ENCODE data around the gene AHNAK.
"Not testable (repeated sequence)": the region's sequence is repeated elsewhere in the genome, so short reads cannot be mapped to it uniquely, and the experiment has no call there.

AHNAK gene

DNA sequence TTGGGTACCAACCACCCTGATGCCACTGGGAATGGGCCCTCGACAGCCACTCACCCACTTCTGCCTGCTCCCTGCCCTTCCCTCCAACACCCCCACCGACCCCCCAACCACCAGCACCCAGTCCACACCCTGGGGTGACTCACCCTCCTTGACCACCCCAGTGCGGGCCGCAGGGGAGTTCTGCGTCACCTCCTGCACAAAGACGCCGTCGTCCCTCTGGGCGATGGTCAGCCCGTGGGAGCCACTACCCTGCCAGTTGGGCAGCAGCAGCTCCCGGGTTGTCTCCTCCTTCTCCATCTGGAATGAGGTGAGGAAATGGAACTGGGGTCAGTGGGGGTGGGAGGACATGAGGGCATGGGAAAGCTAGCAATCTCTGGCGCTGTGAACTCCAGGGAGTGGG, 10.8 kb downstream of the AHNAK start:
- DNase-seq (ENCODE audit: low read depth in 2 of 2) = no peak

DNA sequence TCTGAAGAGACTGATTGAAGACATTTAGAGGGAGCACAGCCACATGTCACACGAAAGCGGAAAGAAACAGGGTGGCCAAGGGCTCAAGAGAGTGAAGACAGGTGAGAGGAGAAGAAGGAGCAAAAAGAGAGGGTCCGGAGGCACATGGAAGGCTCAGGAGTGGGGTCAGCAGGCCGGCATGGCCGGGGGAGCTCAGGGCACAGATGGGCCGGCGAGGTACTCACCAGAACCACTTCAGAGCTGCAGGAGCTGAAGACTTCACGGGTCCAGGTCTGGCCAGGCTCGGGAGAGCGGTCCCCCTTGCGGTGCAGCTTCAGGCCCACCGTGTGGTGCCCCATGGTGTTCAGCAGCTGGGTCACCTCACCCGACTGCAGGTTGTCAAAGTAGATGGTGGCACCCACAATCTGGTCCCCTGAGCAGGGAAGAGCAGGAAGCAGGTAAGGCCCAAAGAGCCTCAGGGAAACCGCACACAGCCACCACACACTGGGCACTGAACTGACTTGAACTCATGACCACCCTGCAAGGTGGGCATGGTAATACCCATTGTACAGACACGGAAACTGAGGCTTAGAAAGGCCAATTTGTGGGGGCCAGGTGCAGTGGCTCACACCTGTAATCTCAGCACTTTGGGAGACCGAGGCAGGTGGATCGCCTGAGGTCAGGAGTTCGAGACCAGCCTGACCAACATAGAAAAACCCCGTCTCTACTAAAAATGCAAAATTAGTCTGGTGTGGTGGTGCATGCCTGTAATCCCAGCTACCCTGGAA, 11.6 kb downstream of the AHNAK start:
- no peak for DNase-seq (ENCODE audit: low read depth in 2 of 2)

DNA sequence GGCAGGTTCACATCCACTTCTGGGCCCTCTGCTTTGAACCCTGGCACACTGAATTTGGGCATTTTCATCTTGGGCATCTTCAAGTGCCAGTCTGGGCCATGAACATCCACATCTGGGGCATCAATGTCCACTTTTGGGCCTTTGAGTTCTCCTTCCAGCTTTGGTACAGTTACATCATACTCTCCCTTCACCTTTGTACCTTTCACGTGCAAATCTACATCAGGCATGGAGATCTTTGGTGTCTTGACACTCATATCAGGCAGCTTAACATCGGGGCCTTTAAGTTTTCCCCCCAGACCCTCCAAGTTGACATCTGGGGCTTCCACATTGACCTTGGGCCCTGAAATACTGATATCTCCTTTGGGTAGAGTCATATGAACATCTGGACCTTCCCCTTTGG, 14.5 kb downstream of the AHNAK start:
- no peak for DNase-seq (ENCODE audit: low read depth in 2 of 2)

DNA sequence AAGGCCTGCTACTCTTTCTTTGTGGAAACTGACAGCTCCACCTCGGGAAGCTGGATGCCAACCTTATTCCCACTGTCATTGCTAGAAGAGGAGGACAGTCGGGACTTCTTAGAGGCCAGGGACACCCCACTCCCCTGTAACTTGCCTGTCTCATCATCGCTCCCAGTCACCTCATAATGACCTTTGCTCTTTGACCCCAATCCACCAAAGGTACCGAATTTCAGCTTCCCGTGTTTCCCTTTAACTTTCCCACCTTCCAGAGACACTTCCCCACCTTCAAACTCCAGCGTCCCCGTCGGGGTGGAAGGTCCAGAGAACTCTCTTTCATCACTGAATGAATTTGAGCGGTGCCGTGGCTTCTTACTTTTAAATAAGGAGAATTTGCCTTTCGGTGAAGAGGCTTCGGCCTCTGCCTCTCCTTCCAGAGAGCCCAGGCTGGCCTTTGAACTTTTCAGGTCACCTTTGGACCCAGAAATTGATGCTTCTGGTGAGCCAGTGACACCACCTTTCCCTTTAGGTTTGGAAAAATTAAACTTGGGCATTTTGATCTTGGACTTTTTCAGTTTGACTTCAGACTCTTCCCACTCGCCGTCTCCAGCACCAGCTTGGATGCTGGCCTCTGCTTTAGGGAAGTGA, 29.8 kb downstream of the AHNAK start:
- no peak for DNase-seq (ENCODE audit: low read depth in 2 of 2)

DNA sequence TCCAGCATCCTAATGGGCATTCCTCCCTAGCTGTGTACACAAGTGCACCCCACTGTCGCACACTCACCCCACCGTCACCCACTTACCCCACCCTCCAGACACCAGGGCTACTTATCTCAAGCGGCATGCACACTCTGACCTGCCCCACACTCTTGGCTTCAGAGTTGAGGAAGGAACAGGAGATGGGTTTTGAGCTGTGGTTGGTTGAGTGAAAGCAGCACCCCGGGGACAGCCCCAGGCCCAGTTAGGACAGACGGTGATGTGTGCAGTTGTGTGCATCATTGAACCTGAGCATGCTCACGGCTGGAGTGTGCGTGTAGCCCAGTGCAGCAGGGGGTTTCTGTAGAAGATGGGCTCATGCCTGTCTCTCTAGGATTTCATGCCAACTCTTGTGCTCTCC, 32.5 kb downstream of the AHNAK start:
- no peak for DNase-seq (ENCODE audit: low read depth in 2 of 2)

DNA sequence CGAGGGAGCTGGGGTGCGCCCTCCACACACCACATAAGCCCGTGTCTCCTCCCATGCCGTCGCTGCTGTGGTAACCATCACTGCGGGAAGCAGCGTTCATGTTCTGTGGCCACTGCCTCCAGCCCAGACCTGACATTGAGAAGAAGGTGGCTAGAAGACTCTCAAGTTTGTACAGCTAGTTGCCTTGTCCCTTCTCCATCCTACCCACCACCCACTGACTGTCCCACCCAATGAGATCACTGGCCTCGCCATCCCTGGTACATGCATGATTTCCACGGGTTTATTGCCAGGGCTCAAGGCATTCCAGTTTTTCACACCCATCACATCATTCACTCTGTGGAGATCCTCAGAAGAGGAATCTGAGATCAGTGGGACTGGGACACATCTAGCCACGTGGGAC, 33.0 kb downstream of the AHNAK start:
- no peak for DNase-seq (ENCODE audit: low read depth in 2 of 2)

DNA sequence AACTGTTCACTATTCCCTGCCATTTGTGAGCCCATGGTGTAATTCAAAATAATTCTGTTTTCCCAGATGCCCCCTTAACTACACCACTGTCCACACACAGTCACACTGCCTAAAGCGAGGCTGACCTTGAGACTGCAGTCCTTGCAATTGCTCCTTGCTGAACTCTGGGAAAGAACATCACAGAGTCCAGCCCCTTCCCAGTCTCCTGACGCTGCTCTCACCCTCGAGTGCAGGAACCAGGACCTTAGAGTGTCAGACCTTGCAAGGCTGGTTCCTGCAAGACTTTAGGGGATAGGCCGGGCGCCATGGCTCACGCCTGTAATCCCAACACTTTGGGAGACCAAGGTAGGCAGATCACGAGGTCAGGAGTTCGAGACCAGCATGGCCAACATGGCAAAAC, 33.6 kb downstream of the AHNAK start:
- DNase-seq (ENCODE audit: low read depth in 2 of 2) = no peak

DNA sequence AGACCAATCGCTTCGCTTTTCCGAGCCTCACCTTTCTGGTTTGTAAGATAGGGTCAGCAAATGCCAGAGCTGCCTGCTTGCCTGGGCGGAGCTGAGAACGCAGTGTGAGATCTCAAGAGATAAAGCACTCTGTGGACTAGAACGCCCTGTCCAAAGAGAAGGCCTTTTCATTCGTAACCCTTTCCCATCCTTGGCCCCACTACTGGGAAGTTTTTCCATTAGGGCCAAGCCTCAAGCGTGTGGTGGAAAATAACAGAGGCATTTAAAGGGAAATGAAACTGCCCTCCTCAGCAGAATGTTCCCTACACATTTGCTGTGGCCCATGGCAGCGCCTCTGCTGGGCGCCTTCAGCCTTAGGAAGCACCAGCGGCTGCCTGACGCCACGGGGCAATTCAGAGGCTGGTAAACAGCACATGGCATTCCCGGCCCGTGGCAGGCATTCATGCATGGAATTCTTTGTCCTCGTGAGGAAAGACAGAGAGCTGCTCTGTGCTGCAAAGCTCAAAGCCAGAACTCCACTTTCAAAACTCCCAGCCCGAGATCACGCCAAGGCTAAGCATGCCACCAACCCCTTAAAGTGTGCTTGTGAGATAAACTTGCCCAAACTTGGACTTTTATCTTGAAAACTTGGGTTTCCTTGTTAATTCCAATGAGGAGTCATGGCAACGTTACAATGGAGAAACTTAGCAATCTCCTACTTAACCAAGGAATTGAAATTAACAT, 38.1 kb downstream of the AHNAK start:
- no peak for DNase-seq (ENCODE audit: low read depth in 2 of 2)

DNA sequence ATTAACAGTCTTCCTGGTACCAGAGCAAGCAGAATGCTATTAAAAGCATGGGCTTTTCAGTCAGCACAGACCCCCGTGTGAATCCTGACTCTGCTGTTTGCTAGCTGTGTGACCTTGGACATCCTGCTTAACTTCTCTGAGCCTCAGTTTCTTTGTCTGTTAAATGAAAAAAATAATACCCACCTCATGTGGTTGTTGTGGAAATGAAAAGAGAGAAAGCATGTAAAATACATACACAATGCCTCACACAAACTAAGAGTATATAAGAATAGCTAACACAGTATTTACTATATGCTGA, 39.5 kb downstream of the AHNAK start:
- DNase-seq (ENCODE audit: low read depth in 2 of 2) = no peak

DNA sequence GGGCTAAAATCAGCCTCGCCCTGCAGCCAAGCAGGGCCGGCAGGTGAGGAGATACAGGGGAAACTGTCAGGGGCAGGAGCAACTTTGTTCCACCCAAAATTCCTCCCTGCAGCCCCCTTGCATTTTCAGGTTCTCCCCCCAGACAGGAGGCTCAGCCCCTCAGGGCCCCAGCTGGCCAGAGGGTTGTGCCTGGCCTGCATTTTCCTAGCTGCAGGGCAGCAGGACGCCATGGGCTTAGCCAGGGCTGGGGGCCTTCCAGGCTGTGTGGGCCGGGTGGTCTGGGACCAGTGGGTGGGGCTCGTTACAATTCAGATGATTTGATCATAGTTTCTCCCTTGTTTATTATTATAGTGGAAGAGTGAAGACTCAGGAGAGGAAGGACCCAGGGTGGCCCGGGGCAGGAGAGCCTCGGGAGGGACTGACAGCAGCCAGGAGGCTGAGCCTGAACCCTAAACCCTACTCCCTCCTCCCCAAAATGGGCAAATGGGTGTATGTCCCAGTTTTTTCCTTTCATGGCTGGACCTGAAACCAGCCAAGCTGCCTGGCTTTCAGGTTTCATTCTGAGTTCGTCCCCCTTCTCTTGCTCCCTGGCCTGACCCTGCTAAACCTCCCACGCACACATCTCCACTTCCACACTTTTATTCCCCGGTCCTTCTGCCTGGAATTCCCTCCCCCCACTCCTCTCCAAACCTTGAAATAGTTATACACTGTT, 40.0 kb downstream of the AHNAK start:
- no peak for DNase-seq (ENCODE audit: low read depth in 2 of 2)

DNA sequence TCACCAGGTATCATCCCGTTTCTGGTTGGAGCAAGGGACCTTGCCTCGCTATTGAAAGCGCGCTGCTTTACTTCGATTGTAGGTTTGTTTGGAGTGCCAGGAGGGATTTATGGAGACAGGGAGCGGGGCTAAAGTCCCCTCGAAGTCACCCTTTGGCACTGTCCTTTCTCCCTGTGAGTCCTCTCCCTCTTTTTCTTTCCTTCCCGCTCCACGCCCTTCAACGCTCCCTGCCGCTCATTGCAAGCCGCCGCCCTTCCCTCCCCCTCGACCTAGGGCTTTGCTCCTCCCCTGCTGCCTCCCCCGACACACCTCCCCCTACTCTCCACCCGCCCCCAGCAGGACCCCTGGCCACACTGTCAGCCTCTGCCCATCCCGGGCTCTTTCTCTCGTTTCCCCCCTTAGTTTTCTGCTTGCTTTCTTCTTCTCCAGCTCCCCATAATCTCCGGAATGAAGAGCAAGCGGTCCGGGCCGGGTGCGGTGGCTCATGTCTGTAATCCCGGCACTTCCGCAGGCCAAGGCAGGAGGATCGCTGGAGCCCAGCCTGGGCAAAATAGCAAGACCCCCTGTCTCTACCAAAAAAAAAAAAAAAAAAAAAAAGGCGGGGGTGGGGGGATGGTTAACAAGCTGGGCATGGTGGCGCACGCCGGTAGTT, 41.0 kb downstream of the AHNAK start:
- no peak for DNase-seq (ENCODE audit: low read depth in 2 of 2)

DNA sequence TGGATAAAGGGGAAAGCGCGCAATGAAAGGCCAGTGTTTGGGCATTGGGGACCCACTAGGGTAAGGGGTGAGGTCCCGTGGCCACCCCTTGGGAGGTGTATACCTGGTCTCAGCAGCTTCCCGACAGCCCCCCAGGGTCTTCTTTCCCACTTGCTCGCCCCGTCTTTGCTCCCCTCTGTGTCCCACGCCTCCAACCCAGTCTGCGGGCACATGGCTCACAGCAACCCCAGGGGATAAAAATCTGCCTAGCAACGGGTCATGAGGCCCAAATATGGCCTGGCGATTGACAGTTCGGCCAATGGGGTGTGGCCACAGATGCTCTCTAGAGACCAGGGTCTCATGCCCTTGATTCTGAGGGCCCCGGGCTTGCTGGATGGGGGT, 41.6 kb downstream of the AHNAK start:
- DNase-seq (ENCODE audit: low read depth in 2 of 2) = no peak

DNA sequence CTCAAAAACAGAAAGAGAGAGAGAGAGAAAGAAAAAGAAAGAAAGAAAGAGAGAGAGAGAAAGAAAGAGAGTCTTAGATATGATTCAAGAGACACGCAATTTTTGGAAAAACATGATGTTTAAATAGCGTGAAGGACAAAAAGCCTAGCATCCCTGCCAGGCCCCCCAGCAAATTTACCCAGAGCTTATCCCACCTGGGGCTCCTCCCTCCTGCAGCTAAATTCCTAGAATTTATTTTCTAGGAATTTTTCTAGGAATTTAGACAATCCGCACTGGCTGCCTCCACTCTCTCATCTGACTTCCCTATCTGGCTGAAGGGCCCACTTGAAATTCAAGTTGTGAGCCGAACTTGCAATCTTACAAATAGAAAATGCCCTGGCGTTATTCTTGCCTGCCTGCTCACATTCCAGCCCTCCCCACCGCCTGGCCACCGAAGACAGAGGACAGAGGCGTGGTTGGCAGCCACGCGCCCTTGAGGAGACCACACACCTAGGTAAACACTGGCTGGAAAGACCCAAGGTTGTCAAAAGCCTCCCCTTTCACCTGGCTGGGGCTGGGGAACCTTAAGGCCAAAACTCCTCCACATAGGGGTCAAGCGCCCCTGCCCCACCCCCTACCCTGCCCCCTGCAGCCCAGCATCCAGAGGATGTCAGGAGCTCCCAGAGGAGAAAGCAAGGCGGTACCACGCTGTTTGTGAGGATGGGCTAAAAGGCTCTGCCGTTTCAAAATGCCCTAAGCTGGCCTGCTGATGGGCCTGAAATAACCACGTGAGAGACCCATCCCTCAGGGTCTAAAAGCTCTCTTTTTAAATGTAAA, 42.2 kb downstream of the AHNAK start:
- no peak for DNase-seq (ENCODE audit: low read depth in 2 of 2)

DNA sequence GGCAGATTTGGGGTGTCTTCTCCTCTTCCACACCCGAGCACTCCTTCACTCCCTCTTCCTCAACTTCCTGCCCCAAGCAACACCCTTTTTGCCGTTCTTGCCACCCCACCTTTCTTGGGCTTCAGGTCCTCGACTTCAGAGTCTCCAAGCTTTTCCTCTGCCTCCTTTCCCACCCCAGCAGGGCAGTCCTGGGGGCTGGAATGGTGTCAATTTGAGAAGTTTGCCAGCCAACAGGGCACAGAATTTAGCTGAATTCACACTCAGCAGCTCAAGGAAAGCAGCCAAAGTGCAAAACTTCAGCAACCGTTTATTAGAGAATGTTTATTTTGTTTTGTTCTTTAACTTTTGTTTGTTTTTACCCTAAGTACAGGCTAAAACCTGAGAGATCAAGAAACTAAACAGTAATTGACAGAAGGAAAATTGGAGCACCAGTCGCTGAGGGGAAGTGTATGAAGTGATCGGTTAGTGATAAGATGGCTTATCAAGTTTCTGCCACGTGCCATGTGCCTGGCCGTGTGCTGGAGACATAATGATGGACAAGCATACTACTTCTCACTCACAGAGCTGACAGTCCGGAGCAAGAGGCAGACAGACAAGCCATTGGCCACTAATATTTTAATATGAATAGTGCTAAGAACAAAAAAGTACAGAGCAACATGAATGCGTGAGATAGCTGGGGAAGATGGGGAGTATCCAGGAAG, 44.4 kb downstream of the AHNAK start:
- DNase-seq (ENCODE audit: low read depth in 2 of 2) = no peak

DNA sequence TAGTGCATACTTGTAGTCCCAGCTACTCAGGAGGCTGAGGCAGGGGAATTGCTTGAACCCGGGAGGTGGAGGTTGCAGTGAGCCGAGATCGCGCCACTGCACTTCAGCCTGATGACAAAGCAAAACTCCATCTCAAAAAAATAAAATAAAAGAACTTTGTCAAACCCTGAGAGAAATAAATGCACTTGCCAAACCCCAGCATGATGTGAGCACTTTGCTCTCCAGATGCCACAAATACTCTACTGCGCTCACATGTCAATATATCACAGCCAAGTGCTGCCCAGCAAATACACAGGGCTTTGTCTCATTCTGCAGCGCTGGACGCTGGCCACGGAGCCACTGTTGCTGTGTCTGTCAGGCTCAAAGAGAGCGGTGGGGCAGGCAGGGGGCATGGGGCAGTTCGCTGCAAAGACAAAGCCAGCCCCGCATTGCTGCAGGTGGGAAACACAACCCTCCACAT, 45.1 kb downstream of the AHNAK start:
- no peak for DNase-seq (ENCODE audit: low read depth in 2 of 2)

DNA sequence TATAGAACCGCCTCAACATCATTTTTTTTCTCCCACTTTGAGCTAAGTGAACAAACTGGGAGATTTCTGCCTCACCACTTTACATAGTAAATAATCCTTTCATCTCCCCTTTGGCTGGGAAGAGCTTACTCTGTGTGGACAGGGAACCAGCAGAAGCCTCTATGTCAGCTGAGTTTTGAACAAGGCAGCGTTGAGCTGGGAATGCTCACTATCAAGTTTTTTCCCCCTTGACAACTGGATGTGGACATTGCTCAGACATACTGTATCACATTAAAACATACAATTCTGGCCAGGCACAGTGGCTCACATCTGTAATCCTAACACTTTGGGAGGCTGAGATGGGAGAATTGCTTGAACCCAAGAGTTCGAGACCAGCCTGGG, 46.0 kb downstream of the AHNAK start:
- no peak for DNase-seq (ENCODE audit: low read depth in 2 of 2)

DNA sequence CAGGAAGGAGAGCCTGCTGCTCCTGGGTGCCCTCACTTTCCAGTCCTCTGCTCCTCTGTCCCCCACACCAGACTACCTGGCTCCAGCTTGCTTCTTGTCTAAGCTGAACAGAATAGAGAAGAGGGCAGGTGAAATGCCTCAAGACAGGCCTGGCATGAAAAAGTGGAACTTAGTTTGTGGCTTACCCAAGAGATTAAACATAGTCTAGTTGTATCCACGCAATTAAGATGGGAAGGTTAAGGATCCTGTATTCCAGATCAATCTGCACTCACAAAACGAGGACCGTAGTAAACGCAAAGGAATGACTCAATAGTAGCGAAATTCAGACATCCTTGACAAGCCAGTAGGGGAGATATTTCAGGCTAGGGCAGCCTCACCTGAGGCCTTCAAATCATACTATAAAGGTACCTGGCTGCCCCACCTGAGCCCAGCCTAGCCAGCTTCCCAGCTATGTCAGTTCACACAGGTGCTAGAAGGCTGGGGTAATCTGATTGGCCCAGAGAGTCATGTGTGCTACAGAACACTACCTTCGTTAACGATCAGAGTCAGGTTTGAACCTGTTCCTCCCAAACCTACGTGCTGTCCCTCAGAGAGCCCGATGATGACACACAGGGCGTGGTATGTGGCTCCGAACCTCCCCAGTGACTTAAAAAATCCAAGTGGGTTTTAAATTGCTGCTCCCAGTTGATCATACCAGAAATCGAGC, 46.5 kb downstream of the AHNAK start:
- no peak for DNase-seq (ENCODE audit: low read depth in 2 of 2)

DNA sequence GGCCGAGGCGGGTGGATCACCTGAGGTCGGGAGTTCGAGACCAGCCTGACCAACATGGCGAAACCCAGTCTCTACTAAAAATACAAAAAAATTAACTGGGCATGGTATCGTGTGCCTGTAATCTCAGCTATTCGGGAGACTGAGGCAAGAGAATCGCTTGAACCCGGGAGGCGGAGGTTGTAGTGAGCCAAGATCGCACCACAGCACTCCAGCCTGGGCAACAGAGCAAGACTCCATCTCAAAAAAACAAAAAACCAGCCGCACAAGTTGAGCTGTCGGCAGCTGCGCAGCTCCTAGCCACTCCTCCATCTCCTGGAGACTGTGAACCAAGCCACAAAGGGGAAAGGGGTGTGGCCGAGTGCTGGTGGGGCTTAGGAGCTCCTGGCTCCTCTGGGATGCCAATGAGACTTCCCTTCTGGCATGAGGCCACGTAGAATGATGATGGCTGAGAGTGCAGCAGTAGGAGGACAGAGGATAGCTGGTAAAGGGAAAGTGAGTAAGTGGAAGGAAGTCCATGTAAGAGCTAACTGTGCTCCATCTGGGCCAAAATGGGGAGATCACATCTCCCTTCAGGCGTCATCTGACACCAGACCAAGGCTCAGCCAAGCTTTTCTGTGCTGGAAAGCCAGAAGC, 47.2 kb downstream of the AHNAK start:
- not testable (repeated sequence) for DNase-seq (ENCODE audit: low read depth in 2 of 2)

DNA sequence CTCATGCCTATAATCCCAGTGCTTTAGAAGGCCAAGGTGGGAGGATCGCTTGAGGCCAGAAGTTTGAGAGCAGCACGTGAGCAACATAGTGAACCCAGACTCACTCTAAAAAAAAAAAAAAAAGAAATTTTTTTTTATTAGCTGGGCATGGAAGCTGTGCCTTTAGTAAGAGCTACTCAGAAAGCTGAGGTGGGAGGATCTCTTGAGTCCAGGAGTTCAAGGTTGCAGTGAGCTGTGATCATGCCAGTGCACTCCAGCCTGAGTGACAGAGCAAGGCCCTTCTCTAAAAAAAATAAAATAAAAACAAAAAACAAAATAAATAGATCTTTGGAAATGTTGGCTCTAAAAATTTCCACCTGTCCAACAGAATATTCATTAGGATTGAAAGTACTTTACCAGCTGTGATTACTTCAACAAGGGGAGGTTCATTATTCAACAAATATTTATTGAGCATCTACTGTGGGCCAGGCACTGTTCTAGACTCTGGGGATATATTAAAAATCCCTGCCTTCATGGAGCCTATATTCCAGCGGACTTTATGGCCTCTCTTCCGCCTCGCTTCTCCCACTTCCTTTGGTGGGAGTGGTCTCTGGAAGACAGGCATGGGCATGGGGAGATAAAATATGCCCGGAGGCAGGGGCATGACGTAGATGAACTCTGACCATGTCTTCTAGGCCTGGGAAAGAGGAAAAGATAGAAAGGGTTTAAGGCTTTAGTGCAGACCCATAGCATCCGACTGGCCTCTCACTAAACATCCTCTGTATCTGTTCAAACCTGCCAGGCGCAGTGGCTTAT, 47.9 kb downstream of the AHNAK start:
- DNase-seq (ENCODE audit: low read depth in 2 of 2) = no peak
